HepG2 (cell line): Measurements from ENCODE around the gene RAB9A. TPM values are rescaled to one million over a fixed set of nuclear protein-coding genes. Genes with fewer than 3 reads are reported as not detected.

ENCODE experiments used
- IRF2 ChIP-seq: IDR thresholded peaks from 2 replicates; pipeline ENCODE4 v1.6.1; 2018; ENCODE audit warnings: missing genetic modification reagents, missing compliant biosample characterization
- KDM2A ChIP-seq: sonication (generic); formaldehyde crosslinking; IDR thresholded peaks from 2 replicates; pipeline ENCODE4 v1.4.0; 2020; ENCODE audit warnings: low read depth, missing genetic modification reagents, borderline replicate concordance
- KDM3A ChIP-seq: IDR thresholded peaks from 2 replicates; pipeline ENCODE4 v1.6.1; 2018; ENCODE audit warnings: low read depth, missing compliant biosample characterization
- MEF2D ChIP-seq: sonication (generic); formaldehyde crosslinking; IDR thresholded peaks from 2 replicates; pipeline ENCODE4 v1.5.1; 2020; ENCODE audit warnings: mild to moderate bottlenecking, missing genetic modification reagents
- POLR2AphosphoS5 ChIP-seq: IDR thresholded peaks from 2 replicates; pipeline ENCODE4 v1.6.1; 2012; ENCODE audit warnings: low read depth, low read length
- TOPORS ChIP-seq: sonication (generic); formaldehyde crosslinking; IDR thresholded peaks from 2 replicates; pipeline ENCODE4 v1.8.0; 2023; ENCODE audit warnings: mild to moderate bottlenecking, missing genetic modification reagents
- YEATS4 ChIP-seq: sonication (generic); formaldehyde crosslinking; IDR thresholded peaks from 2 replicates; pipeline ENCODE4 v1.4.0; 2020; ENCODE audit warnings: missing genetic modification reagents, borderline replicate concordance
- ZNF484 ChIP-seq: sonication (generic); formaldehyde crosslinking; IDR thresholded peaks from 2 replicates; pipeline ENCODE4 v1.5.1; 2020; ENCODE audit warnings: mild to moderate bottlenecking, low read depth, missing genetic modification reagents, borderline replicate concordance
- ZNF768 ChIP-seq: sonication (generic); formaldehyde crosslinking; IDR thresholded peaks from 2 replicates; pipeline ENCODE4 v1.4.0; 2020; ENCODE audit warnings: missing genetic modification reagents
- ZSCAN12 ChIP-seq: sonication (generic); formaldehyde crosslinking; IDR thresholded peaks from 2 replicates; pipeline ENCODE4 v1.9.0; 2021; ENCODE audit warnings: mild to moderate bottlenecking, missing genetic modification reagents
- polyA plus RNA-seq, 8 experiments: library from polyadenylated mRNA; depleted of rRNA in 3 of 8; stranded (reverse) in 7 of 8; unstranded in 1 of 8; fragments of >200 nt; fragmentation: Illumina TruSeq in 4 of 8; extraction: Trizol in 4 of 8; gene quantifications; 2 replicates each; pipeline versions ENCODE4 v1.2.1 to v1.2.3, GENCODE V29; 2011 to 2016; ENCODE audit warnings: low read depth in 4 of 8, missing spikeins in 1 of 8, mixed read lengths in 1 of 8; ENCODE audit not compliant: insufficient read depth in 1 of 8
- total RNA-seq, 5 experiments: library from RNA; depleted of rRNA; stranded (reverse); fragments of >200 nt; fragmentation: Illumina TruSeq; extraction: Trizol; gene quantifications; 2 replicates each; pipeline ENCODE4 v1.2.3, GENCODE V29; 2016; ENCODE audit warnings: low read depth in 1 of 5
- TF ChIP-seq, protein P1 (sequence below): sonication (generic); formaldehyde crosslinking; IDR thresholded peaks from 2 replicates; pipeline ENCODE4 v1.4.0; 2020; ENCODE audit warnings: mild to moderate bottlenecking, missing genetic modification reagents
- TF ChIP-seq, protein P2 (sequence below): IDR thresholded peaks from 2 replicates; pipeline ENCODE4 v1.6.1; 2016; ENCODE audit warnings: low read depth

RAB9A gene
- total and polyA plus RNA-seq, 2 of the 13 experiments (the other 11 are each of a cell fraction or from before 2014, with no cell fraction given), result 10.5 to 23.1 TPM

GRCh38 chrX:13652850-13653693, 35.9 kb upstream of the RAB9A start, which contains the start of gene TCEANC (continued):
- TF ChIP-seq, protein P1, sequence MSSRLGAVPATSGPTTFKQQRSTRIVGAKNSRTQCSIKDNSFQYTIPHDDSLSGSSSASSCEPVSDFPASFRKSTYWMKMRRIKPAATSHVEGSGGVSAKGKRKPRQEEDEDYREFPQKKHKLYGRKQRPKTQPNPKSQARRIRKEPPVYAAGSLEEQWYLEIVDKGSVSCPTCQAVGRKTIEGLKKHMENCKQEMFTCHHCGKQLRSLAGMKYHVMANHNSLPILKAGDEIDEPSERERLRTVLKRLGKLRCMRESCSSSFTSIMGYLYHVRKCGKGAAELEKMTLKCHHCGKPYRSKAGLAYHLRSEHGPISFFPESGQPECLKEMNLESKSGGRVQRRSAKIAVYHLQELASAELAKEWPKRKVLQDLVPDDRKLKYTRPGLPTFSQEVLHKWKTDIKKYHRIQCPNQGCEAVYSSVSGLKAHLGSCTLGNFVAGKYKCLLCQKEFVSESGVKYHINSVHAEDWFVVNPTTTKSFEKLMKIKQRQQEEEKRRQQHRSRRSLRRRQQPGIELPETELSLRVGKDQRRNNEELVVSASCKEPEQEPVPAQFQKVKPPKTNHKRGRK (CRISPR knock-in tag), result no peak
- TF ChIP-seq, protein P2, sequence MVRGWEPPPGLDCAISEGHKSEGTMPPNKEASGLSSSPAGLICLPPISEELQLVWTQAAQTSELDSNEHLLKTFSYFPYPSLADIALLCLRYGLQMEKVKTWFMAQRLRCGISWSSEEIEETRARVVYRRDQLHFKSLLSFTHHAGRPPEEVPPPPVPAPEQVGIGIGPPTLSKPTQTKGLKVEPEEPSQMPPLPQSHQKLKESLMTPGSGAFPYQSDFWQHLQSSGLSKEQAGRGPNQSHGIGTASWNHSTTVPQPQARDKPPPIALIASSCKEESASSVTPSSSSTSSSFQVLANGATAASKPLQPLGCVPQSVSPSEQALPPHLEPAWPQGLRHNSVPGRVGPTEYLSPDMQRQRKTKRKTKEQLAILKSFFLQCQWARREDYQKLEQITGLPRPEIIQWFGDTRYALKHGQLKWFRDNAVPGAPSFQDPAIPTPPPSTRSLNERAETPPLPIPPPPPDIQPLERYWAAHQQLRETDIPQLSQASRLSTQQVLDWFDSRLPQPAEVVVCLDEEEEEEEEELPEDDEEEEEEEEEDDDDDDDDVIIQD (CRISPR knock-in tag), result peak; percentile 21; the same call in 1 of the 2 replicates
- peak; percentile 52; the same call in 1 of the 2 replicates for TF ChIP-seq KDM3A (CRISPR knock-in tag)
- TF ChIP-seq ZNF484 (CRISPR knock-in tag), result no peak
- peak; percentile 62; the same call in 1 of the 2 replicates for TF ChIP-seq KDM2A (CRISPR knock-in tag)
- TF ChIP-seq YEATS4 (CRISPR knock-in tag), result peak; percentile 73
- no peak for TF ChIP-seq TOPORS
- TF ChIP-seq ZNF768 (CRISPR knock-in tag), result peak; percentile 21; the same call in 1 of the 2 replicates
- TF ChIP-seq POLR2AphosphoS5, result peak; percentile 39; the same call in 1 of the 2 replicates
- peak; percentile 69; the same call in 1 of the 2 replicates for TF ChIP-seq IRF2 (CRISPR knock-in tag)
- TF ChIP-seq MEF2D (CRISPR knock-in tag), result 0 out of 2 replicates have a peak, but pooled peaks have one; percentile 23
- no peak for TF ChIP-seq ZSCAN12 (CRISPR knock-in tag)
